ENCODE results near the gene UBE3C.
"Not testable (repeated sequence)": the region's sequence is repeated elsewhere in the genome, so short reads cannot be mapped to it uniquely, and the experiment has no call there.

UBE3C gene

DNA sequence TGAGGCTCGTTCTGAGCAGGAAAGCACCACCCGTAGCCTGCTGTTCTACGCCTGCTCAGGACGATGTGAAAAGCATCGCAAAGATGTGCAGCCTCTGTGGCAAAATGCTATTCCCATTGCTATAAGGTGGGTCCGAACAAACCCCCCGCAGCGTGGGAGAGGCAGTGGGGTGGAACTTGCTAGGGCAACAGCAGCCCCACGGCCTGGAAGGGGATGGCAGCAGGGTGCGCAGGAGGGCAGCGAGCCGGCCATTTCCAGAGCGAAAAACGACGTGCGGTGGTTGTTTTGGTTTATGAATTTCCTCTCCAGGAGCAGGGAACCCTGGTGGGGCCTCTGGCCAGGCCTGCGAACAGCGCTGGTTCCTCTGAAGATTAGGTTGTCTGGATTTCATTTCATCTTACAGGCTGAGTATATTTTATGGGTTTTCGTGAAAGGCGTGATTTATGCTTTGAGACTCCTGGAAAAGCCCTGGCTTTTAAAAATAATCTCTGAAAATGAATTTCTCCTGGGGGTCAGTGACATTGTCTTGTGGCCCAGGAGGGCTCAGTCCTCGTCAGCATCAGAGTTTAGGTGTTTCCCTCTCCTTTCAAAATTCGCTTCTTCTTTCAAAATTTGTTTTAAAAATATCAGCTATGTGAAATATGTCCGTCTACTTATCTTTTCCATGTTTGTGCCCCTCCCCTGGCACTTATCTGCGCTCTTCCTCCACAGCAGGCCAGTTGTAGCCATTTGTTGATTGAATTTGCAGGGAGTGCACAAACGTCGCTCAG lies 42.3 kb upstream of the UBE3C start:
- H3K9me3 ChIP-seq (ENCODE audit: insufficient read depth, low read length), result peaks cover 4% of the 10 kb centered on the region; the same call in 1 of the 2 replicates
- no peak overlapping the region for H2AFZ ChIP-seq (ENCODE audit: low read depth, low read length)
- H3K9ac ChIP-seq (ENCODE audit: low read length), result no peak overlapping the region
- H3K27me3 ChIP-seq (ENCODE audit: low read depth, low read length), result no peaks in the 10 kb centered on the region
- no peaks in the 10 kb centered on the region for H3K79me2 ChIP-seq (ENCODE audit: low read length)
- H3K4me1 ChIP-seq (ENCODE audit: low read length), result no peaks in the 10 kb centered on the region
- H3K36me3 ChIP-seq (replicated peaks; ENCODE audit: low read depth, low read length), result no peaks in the 10 kb centered on the region
- no peak overlapping the region for H3K4me3 ChIP-seq (ENCODE audit: low read length)
- no peak for TF ChIP-seq EZH2phosphoT487 (IDR thresholded peaks at IDR 0.05; ENCODE audit: low read depth)
- TF ChIP-seq, protein P1, sequence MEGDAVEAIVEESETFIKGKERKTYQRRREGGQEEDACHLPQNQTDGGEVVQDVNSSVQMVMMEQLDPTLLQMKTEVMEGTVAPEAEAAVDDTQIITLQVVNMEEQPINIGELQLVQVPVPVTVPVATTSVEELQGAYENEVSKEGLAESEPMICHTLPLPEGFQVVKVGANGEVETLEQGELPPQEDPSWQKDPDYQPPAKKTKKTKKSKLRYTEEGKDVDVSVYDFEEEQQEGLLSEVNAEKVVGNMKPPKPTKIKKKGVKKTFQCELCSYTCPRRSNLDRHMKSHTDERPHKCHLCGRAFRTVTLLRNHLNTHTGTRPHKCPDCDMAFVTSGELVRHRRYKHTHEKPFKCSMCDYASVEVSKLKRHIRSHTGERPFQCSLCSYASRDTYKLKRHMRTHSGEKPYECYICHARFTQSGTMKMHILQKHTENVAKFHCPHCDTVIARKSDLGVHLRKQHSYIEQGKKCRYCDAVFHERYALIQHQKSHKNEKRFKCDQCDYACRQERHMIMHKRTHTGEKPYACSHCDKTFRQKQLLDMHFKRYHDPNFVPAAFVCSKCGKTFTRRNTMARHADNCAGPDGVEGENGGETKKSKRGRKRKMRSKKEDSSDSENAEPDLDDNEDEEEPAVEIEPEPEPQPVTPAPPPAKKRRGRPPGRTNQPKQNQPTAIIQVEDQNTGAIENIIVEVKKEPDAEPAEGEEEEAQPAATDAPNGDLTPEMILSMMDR (IDR thresholded peaks at IDR 0.05; ENCODE audit: low read depth, low read length), result no peak
- no peak overlapping the region for H3K27ac ChIP-seq (ENCODE audit: low read length)
- no peak overlapping the region for H3K4me2 ChIP-seq (ENCODE audit: low read length)
- no peaks in the 10 kb centered on the region for H4K20me1 ChIP-seq (ENCODE audit: insufficient read depth, low read length)

DNA sequence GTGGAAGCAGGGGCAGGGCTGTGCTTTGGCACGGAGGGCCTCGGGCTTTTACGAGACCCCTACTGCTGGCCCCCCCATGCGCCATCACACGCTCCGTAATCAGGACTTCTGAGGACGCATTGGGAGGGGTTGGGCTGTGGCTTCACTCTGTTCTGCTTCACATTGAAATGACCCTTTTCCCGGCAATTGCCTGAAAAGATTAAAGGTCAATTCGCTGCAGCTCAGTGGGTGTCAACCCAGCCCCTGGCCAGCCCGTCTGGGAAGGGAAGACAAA lies 41.7 kb upstream of the UBE3C start:
- no peak overlapping the region for H2AFZ ChIP-seq (ENCODE audit: low read depth, low read length)
- H3K4me1 ChIP-seq (ENCODE audit: low read length), result no peaks in the 10 kb centered on the region
- no peak for TF ChIP-seq EZH2phosphoT487 (IDR thresholded peaks at IDR 0.05; ENCODE audit: low read depth)
- TF ChIP-seq, protein P1 (IDR thresholded peaks at IDR 0.05; ENCODE audit: low read depth, low read length), result no peak
- no peaks in the 10 kb centered on the region for H3K36me3 ChIP-seq (replicated peaks; ENCODE audit: low read depth, low read length)
- no peak overlapping the region for H3K4me2 ChIP-seq (ENCODE audit: low read length)
- no peaks in the 10 kb centered on the region for H4K20me1 ChIP-seq (ENCODE audit: insufficient read depth, low read length)
- no peaks in the 10 kb centered on the region for H3K79me2 ChIP-seq (ENCODE audit: low read length)
- H3K4me3 ChIP-seq (ENCODE audit: low read length), result no peak overlapping the region
- H3K27ac ChIP-seq (ENCODE audit: low read length), result no peak overlapping the region
- H3K9me3 ChIP-seq (ENCODE audit: insufficient read depth, low read length), result peaks cover 4% of the 10 kb centered on the region; the same call in 1 of the 2 replicates
- no peak overlapping the region for H3K9ac ChIP-seq (ENCODE audit: low read length)
- no peaks in the 10 kb centered on the region for H3K27me3 ChIP-seq (ENCODE audit: low read depth, low read length)

DNA sequence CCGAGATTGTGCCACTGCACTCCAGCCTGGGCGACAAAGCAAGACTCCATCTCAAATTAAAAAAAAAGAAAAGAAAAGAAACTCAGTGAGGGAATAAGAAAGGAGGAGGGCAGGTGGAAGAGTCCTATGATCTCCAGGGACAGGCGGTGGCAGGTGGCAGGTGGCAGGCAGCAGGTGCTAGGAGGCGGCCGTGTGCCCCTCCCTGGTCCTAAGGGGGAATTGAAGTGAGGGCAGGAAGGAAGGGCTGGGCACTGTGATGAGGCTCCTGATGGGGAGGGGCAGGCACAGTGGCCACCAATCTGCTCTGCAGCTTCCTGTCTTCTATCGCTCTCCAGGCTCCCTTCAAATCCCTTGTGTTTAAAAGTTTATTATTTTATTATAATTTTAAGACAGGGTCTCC lies 41.2 kb upstream of the UBE3C start:
- Histone ChIP-seq H3K27ac (ENCODE audit: low read length) (no peak overlapping the region), H4K20me1 (ENCODE audit: insufficient read depth, low read length) (no peaks in the 10 kb centered on the region), H3K4me2 (ENCODE audit: low read length) (no peak overlapping the region), H3K27me3 (ENCODE audit: low read depth, low read length) (no peaks in the 10 kb centered on the region), H3K4me1 (ENCODE audit: low read length) (no peaks in the 10 kb centered on the region), H3K9ac (ENCODE audit: low read length) (no peak overlapping the region), H3K9me3 (ENCODE audit: insufficient read depth, low read length) (peaks cover 4% of the 10 kb centered on the region; the same call in 1 of the 2 replicates), H2AFZ (ENCODE audit: low read depth, low read length) (no peak overlapping the region), H3K36me3 (replicated peaks; ENCODE audit: low read depth, low read length) (no peaks in the 10 kb centered on the region), H3K4me3 (ENCODE audit: low read length) (no peak overlapping the region), H3K79me2 (ENCODE audit: low read length) (no peaks in the 10 kb centered on the region)
- TF ChIP-seq, protein P1 (IDR thresholded peaks at IDR 0.05; ENCODE audit: low read depth, low read length), result no peak
- no peak for TF ChIP-seq EZH2phosphoT487 (IDR thresholded peaks at IDR 0.05; ENCODE audit: low read depth)

DNA sequence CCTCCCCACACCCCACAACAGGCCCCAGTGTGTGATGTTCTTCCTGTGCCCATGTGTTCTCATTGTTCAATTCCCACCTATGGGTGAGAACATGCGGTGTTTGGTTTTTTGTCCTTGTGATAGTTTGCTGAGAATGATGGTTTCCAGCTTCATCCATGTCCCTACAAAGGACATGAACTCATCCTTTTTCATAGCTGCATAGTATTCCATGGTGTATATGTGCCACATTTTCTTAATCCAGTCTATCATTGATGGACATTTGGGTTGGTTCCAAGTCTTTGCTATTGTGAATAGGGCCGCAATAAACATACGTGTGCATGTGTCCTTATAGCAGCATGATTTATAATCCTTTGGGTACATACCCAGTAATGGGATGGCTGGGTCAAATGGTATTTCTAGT lies 38.7 kb upstream of the UBE3C start:
- not testable (repeated sequence) for H3K9me3 ChIP-seq (ENCODE audit: insufficient read depth, low read length); H3K4me2 ChIP-seq (ENCODE audit: low read length); H2AFZ ChIP-seq (ENCODE audit: low read depth, low read length)

GRCh38 chr7:157103641-157104040 lies 35.1 kb upstream of the UBE3C start:
- H2AFZ ChIP-seq (ENCODE audit: low read depth, low read length); H3K4me3 ChIP-seq (ENCODE audit: low read length); H3K4me2 ChIP-seq (ENCODE audit: low read length); H3K9me3 ChIP-seq (ENCODE audit: insufficient read depth, low read length); H3K4me1 ChIP-seq (ENCODE audit: low read length); H4K20me1 ChIP-seq (ENCODE audit: insufficient read depth, low read length); H3K36me3 ChIP-seq (replicated peaks; ENCODE audit: low read depth, low read length); H3K79me2 ChIP-seq (ENCODE audit: low read length); H3K9ac ChIP-seq (ENCODE audit: low read length); H3K27ac ChIP-seq (ENCODE audit: low read length); H3K27me3 ChIP-seq (ENCODE audit: low read depth, low read length): not testable (repeated sequence)

More for the DNA sequence above, 38.7 kb upstream of the UBE3C start:
- not testable (repeated sequence) for H3K4me1 ChIP-seq (ENCODE audit: low read length); H3K9ac ChIP-seq (ENCODE audit: low read length); H4K20me1 ChIP-seq (ENCODE audit: insufficient read depth, low read length); H3K27me3 ChIP-seq (ENCODE audit: low read depth, low read length); H3K79me2 ChIP-seq (ENCODE audit: low read length); H3K4me3 ChIP-seq (ENCODE audit: low read length); H3K27ac ChIP-seq (ENCODE audit: low read length); H3K36me3 ChIP-seq (replicated peaks; ENCODE audit: low read depth, low read length)
